ENCODE data around the gene POU2F3. TPM values are rescaled to one million over a fixed set of nuclear protein-coding genes. Genes with fewer than 3 reads are reported as not detected.

The POU2F3 gene
- total RNA-seq, 2 donors from 2014 or later: 1.5 to 6.1 TPM

GRCh38 chr11:120256178-120256577 is 16.2 kb downstream of the POU2F3 start:
- no peak for DNase-seq (ENCODE audit: low spot score)
- no peaks in the 10 kb centered on the region for H3K9me3 ChIP-seq
- intact Hi-C loops (cut with DNase I): no loop called here
- no peak overlapping the region for H3K4me3 ChIP-seq
- 49% methylated on average over 4 of the region's 4 CpGs for WGBS
- no peak overlapping the region for H3K27ac ChIP-seq
- TF ChIP-seq POLR2A (IDR thresholded peaks at IDR 0.05) (no peak), POLR2AphosphoS5 (IDR thresholded peaks at IDR 0.05) (no peak)
- TF ChIP-seq, protein P1, sequence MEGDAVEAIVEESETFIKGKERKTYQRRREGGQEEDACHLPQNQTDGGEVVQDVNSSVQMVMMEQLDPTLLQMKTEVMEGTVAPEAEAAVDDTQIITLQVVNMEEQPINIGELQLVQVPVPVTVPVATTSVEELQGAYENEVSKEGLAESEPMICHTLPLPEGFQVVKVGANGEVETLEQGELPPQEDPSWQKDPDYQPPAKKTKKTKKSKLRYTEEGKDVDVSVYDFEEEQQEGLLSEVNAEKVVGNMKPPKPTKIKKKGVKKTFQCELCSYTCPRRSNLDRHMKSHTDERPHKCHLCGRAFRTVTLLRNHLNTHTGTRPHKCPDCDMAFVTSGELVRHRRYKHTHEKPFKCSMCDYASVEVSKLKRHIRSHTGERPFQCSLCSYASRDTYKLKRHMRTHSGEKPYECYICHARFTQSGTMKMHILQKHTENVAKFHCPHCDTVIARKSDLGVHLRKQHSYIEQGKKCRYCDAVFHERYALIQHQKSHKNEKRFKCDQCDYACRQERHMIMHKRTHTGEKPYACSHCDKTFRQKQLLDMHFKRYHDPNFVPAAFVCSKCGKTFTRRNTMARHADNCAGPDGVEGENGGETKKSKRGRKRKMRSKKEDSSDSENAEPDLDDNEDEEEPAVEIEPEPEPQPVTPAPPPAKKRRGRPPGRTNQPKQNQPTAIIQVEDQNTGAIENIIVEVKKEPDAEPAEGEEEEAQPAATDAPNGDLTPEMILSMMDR (IDR thresholded peaks at IDR 0.05): no peak
- no peaks in the 10 kb centered on the region for H3K27me3 ChIP-seq (replicated peaks; ENCODE audit: insufficient read depth)
- H3K36me3 ChIP-seq: no peaks in the 10 kb centered on the region
- H3K4me1 ChIP-seq (replicated peaks): no peaks in the 10 kb centered on the region

GRCh38 chr11:120256779-120257178 is 16.8 kb downstream of the POU2F3 start:
- intact Hi-C loops (cut with DNase I): no loop called here
- Histone ChIP-seq H3K4me1 (replicated peaks) (no peaks in the 10 kb centered on the region), H3K9me3 (no peaks in the 10 kb centered on the region), H3K36me3 (no peaks in the 10 kb centered on the region), H3K27ac (no peak overlapping the region), H3K27me3 (replicated peaks; ENCODE audit: insufficient read depth) (no peaks in the 10 kb centered on the region), H3K4me3 (no peak overlapping the region)
- TF ChIP-seq POLR2A (IDR thresholded peaks at IDR 0.05) (no peak), POLR2AphosphoS5 (IDR thresholded peaks at IDR 0.05) (no peak)
- TF ChIP-seq, protein P1 (IDR thresholded peaks at IDR 0.05): no peak
- no peak for DNase-seq (ENCODE audit: low spot score)
- WGBS: 75% methylated on average over 2 of the region's 2 CpGs

GRCh38 chr11:120257346-120257745 is 17.4 kb downstream of the POU2F3 start:
- 89% methylated on average over 9 of the region's 9 CpGs for WGBS
- TF ChIP-seq, protein P1 (IDR thresholded peaks at IDR 0.05): no peak
- no peak for TF ChIP-seq POLR2AphosphoS5 (IDR thresholded peaks at IDR 0.05)
- no peak for TF ChIP-seq POLR2A (IDR thresholded peaks at IDR 0.05)
- Histone ChIP-seq H3K27me3 (replicated peaks; ENCODE audit: insufficient read depth) (no peaks in the 10 kb centered on the region), H3K27ac (no peak overlapping the region), H3K36me3 (no peaks in the 10 kb centered on the region), H3K9me3 (no peaks in the 10 kb centered on the region), H3K4me1 (replicated peaks) (no peaks in the 10 kb centered on the region), H3K4me3 (no peak overlapping the region)
- intact Hi-C loops (cut with DNase I): no loop called here
- DNase-seq (ENCODE audit: low spot score): no peak

DNA sequence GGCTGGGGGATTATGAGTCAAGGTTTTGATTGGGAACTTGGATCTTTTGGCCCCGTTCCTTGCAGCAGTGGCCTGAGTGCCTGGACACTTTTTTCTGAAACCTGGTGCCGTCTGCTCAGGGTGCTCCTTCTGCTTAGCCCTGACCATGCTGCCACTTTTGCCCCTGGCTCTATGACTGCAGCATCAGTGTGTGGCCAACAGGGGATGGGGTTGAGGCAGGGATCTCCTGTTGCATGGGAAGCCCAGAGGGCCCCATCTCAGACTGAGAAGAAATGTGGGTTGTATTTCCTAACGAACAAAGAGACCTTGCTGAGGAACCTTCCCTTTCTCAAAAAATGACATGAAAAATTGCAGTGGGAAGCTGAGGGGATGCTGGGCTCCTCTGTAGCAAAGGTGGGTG is 18.7 kb downstream of the POU2F3 start:
- Histone ChIP-seq H3K27me3 (replicated peaks; ENCODE audit: insufficient read depth) (no peaks in the 10 kb centered on the region), H3K36me3 (no peaks in the 10 kb centered on the region), H3K4me3 (no peak overlapping the region), H3K4me1 (replicated peaks) (no peaks in the 10 kb centered on the region), H3K27ac (no peak overlapping the region), H3K9me3 (no peaks in the 10 kb centered on the region)
- intact Hi-C loops (cut with DNase I): no loop called here
- DNase-seq (ENCODE audit: low spot score): no peak
- no peak for TF ChIP-seq POLR2AphosphoS5 (IDR thresholded peaks at IDR 0.05)
- TF ChIP-seq, protein P1 (IDR thresholded peaks at IDR 0.05): no peak
- 90% methylated on average over 3 of the region's 3 CpGs for WGBS

- intact Hi-C loops (cut with DNase I): no loop called here
- DNase-seq (ENCODE audit: low spot score): no peak
- WGBS: 98% methylated on average over 3 of the region's 3 CpGs
- Histone ChIP-seq H3K27ac (no peak overlapping the region), H3K36me3 (no peaks in the 10 kb centered on the region), H3K9me3 (no peaks in the 10 kb centered on the region), H3K27me3 (replicated peaks; ENCODE audit: insufficient read depth) (no peaks in the 10 kb centered on the region), H3K4me1 (replicated peaks) (no peaks in the 10 kb centered on the region), H3K4me3 (no peak overlapping the region)
- TF ChIP-seq POLR2A (IDR thresholded peaks at IDR 0.05): no peak
- no peak for TF ChIP-seq POLR2AphosphoS5 (IDR thresholded peaks at IDR 0.05)
- TF ChIP-seq, protein P1 (IDR thresholded peaks at IDR 0.05): no peak
Observed at GRCh38 chr11:120259241-120259640, 19.3 kb downstream of the POU2F3 start.
